ENCODE measurements around the gene GRIK5.
"Not testable (repeated sequence)": the region's sequence is repeated elsewhere in the genome, so short reads cannot be mapped to it uniquely, and the experiment has no call there.

The GRIK5 gene, protein sequence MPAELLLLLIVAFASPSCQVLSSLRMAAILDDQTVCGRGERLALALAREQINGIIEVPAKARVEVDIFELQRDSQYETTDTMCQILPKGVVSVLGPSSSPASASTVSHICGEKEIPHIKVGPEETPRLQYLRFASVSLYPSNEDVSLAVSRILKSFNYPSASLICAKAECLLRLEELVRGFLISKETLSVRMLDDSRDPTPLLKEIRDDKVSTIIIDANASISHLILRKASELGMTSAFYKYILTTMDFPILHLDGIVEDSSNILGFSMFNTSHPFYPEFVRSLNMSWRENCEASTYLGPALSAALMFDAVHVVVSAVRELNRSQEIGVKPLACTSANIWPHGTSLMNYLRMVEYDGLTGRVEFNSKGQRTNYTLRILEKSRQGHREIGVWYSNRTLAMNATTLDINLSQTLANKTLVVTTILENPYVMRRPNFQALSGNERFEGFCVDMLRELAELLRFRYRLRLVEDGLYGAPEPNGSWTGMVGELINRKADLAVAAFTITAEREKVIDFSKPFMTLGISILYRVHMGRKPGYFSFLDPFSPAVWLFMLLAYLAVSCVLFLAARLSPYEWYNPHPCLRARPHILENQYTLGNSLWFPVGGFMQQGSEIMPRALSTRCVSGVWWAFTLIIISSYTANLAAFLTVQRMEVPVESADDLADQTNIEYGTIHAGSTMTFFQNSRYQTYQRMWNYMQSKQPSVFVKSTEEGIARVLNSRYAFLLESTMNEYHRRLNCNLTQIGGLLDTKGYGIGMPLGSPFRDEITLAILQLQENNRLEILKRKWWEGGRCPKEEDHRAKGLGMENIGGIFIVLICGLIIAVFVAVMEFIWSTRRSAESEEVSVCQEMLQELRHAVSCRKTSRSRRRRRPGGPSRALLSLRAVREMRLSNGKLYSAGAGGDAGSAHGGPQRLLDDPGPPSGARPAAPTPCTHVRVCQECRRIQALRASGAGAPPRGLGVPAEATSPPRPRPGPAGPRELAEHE

DNA sequence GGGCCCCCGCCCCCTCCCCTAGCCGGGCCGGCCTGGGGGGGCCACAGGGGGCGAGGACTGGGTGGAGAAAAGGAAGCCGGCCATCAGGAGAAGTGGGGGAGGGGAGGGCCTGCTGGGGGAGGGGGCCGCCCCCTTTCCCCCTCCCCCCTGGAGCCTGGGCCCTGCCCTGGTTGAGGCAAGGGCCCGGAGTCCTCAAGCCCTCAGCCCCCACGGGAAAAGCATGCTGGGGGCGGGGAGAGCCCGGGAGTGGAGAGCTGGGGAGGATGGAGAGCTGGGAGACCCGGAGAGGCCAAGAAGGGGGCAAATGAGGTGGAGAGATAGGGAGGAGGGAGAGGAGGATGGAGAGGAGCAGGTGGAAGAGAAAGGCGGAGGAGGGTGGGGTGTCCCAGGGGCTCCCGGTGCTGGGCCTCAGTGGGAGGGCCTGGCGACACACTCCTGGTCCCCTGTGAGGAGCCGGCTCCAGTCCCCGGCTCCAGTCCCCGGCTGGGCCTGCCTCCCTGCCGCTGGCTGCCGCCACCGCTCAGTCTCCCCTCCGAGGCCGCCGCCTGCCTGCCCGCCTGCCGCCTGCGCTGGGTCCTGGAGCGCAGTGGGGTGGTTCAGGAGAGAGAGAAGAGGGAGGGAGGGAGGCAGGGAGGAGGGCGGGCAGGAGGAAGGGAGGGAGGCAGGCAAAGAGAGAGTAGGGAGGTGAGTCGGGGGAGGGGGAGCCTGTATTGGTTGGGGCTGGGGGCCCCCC, at the start of gene GRIK5:
Gene GRIK5, minus strand, starts transcription at position 588 of the 733 bp plus-strand sequence. CDS start 4,436 bp downstream, outside the sequence.
- DNase-seq: no peak

DNA sequence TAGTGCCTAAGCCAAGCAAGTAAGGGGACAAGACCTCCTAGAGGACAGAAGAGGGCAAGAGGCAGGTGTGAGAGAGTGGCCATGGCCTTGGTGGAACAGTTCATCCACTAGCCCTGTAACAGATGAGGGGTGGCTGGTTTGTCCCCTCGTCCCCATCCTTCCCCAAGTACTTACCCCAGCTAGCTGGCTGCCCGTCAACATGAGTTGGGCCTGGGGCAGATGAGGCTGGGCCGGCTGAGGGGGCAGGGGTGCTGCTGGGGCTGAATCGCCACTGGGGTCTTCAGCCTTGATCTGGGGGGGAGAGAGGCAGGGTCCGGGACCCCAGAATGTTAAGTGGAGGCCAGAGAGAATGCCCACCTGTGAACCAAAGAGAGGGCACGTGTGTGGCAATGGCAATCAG, 47.1 kb upstream of the GRIK5 start:
- DNase-seq: no peak

DNA sequence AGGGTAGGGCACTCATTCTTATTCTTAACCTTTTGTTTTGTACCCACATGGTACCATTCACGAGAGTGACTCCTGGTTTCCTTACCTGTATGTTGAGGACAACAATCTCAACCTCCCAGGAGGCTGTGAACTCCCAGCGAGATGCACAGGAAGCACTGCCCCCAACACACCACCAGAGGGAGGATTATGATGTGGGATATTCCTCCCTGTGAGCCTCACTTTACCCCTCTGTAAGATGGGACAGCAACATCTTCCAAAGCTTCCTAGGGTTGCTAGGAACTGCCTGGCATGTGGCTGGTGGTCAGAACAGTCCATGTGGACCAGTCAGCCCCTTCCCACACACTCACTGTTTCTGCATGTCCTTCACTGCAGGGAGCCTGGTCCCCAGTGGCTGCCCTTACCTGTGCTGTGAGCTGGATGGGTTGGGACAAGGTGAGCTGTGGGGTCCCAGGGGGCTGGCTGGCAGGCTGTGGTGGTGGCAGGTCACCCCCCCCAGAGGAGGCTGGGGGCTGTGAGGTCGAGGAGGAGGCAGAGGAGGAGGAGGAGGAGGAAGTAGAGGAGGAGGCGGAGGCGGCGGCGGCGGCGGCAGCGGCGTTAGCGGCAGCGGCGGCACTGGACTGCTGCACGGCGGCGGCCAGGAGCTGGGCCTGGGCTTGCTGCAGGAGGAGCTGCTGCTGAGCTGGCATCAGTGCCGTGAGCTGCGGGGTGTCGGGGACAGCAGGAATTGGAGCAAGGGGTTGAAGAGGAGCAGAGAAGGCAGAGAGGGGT, 46.5 kb upstream of the GRIK5 start:
- no peak for DNase-seq

DNA sequence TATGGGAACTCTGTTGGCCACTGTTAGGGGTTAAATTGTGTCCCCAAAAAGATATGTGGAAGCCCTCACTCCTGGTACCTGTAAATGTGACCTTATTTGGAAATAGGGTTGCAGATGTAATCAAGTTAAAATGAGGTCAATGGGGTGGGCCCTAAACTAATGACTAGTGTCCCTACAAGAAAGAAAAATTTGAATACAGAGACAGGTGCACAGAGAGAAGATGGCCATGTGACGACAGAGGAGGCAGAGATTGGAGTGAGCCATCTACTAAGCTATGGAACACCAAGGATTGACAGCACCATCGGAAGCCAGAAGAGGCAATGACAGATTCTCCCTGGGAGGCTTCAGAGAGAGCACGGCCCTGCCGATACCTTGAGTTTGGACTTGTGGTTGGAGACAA, 45.7 kb upstream of the GRIK5 start:
- DNase-seq: no peak

DNA sequence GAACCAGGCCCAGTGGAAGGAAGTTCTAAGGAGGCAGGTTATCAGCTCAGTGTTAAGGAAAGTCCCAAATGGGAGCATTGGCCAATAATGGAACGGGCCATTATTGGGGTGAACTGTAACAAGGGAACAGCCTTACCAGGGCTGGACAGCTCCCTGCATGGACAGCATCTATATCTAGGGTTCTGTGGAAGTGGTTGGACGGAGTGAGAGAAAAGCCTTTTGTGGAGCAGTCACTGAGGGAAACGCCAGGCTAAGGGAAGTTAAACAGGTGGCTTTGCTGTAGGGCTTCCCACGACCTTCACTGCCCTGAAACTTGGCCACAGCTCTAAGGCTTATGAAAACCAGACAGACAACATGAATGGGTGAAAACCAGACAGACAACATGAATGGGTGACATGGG, 45.2 kb upstream of the GRIK5 start:
- DNase-seq: no peak

DNA sequence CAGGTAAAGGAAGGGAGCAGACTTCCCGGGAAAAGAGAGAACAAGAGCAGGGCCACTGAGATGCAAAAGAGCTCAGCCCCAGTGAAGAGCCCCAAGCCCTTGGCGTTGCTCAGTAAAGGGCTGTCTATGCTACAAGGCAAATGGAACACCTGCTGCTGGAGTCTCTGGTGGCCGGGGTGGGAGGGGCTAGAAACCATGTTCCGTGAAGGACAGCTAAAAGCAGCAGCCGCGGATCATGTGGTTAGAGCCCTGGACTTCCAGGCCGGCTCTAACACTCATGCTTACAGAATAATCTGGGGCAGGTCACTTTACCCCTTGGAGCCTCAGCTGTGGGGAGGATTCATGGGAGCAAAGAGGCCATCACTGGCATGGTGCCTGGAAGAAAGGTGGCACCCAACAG, 44.4 kb upstream of the GRIK5 start:
- DNase-seq: no peak

DNA sequence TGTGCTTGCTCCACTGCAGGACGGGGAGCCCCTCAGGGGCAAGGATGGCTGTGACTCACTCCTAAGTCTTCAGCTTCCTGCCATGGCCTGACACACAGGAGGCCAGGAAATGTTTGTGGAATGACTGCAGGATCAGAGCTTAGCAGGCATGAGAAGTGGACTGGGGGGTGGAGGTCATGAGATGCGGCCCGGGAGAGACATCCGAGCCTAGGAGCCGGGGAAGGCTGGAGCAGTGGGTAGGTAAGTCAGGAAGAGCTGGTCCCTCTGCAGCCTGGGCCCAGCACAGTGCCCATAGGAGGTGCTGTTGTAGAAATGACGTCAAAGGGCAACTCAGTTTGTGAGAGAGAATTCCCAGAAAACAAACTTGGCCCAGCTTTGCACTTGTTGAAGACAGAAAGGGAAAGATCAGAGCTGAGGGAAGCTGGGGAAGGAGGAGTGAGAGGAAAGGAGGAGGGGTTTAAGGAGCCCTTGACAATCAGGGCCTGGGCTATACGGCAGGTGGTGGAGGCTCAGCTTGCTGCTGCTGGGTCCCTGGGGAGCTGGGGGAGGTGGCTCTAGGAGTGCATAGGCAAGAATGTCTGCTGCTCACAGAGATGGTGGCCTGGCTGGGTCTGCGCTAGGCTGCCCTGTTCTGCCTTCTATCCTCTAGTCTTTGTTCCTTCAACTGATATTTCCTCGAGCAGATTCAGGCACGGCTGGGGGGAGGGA, 43.8 kb upstream of the GRIK5 start:
- no peak for DNase-seq

DNA sequence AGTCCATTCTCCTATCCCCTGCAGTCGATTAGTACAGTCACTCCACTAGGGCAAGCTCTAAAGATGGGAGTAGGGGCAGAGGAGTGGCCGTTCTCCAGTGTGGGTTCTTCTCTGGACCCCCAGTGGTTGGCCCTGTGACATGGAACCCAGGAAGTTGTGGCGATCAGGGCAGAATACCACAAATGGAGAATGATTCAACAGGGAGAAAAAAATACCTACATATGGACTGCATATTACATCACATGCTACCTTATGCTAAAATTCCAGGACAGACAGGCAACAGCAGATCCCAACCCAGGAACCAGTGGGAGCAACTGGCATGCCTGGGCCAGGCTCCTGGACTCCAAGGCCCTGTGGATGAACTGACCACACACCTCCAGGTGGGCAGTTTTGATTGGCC, 41.8 kb upstream of the GRIK5 start:
- no peak for DNase-seq

DNA sequence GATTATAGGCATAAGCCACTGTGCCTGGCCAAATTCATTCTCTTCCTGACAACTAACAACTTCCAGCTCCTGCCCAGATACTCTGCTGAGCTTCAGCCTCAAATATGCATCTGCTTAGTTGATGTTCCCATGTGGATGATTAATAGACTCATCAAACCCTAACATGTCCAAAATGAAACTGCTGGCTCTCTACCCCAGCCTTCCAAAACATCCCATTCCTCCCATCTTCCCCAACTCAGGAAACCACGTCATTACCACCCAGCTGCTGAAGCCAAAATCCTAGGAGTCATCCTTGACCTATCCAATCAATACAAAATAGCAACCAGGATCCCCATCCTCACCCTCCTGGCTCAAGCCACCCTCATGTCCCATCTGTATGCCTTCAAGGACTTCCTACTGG, 41.4 kb upstream of the GRIK5 start:
- DNase-seq: no peak

DNA sequence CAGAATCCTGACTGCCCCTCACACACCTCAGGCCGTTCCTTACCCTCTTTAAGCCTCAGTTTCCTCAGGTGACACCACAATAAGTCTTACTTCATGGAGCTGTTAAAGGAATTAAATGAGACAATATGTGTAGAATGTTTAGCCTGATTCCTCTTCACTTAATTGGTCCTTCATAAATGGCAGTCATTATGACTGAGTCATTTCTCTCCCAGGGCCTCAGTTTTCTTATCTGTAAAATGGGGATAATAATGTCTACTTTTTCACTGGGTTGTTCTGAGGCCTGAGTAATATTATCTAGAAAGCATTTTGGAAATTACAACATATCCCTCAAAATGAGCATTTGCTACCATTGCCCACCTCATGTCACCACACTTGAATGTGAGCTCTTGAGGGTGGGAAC, 40.7 kb upstream of the GRIK5 start:
- no peak for DNase-seq

DNA sequence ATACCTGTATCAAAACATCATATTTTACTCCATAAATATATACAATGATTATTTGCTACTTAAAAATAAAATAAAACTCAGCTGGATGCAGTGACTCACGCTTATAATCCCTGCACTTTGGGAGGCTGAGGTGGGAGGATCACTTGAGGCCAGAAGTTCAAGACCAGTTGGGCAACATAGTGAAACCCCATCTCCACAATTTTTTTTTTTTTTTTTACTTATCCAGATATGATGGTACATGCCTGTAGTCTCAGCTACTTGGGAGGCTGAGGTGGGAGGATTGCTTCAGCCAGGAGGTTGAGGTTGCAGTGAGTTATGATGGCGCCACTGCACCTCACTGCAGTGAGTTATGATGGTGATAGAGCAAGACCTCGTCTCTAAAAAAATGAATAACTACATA, 39.9 kb upstream of the GRIK5 start:
- DNase-seq: no peak

DNA sequence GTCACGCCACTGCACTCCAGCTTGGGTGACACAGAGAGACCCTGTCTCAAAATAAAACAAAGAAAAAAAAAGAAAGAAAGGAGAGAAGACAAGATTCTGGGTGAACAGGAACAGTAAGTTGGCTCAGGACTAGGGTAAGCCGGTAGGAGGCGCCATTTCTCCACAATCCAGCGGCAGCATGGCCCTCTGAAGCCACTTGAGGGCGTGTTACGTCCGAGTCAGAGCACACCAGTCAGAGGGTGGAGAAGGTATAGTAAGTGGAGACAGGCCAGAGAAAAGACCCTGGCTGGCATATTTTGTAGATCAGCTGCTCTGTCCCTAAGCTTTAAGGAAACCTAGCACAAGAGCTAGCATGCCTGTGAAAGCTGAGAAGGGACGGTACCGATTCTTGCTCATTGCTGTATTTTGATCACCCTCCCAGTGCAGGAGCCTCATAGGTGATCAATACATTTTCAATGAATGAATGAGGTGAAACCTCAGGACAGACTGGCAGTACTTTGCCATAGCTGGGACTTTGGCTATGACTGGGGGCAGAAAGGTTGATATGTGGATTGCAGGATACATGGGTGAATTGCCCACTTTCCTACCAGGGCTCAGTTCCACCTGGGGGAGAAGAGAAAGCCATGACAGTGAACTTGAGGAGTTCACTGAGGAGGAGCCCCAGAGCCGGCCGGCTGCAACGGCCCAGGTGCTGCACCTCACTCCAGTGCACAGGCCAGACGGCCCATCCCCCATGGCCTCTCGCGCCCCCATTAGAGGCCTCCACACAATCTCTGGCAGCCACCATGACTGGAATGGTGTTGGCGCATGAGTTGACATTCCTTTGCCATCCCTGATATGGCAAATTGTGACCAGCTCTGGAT, 38.8 kb upstream of the GRIK5 start:
- DNase-seq: peak; percentile 92

DNA sequence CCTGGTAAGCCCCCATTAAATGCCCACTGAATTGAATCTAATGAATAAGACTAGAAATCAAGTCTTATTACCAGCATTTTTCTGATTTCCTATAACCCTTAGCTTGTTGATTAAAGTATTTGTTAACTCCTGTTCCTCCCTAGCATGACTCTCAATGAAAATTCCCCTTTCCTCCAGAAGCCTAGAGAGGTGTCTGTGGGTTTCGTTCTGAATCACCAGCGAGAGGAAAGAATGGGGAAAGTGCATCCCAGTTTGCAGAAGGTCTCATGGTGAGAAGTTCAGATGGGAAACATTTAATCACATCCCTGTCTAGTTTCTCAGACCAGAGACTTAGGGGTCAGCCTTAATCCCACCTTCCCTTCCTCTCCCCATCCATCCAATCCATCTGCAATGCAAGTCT, 35.4 kb upstream of the GRIK5 start:
- no peak for DNase-seq

DNA sequence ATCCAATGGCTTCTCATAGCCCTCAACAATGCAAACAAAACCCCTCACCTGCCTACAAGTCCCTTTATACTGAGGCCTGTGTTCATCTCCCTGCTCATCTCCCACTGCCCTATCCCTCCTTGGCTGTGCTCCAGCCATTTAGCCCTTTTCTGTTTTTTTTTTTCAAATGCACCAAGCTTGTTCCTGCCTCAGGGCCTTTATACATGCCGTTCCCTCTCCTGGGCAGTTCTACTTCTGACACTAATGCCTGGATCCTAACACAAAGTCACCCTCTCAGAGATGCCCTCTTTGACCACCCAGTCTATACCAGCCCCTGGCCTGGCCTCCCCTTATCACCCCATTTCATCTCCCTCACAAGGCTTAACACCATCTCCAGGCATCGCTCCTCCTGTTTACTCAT, 32.9 kb upstream of the GRIK5 start:
- no peak for DNase-seq

DNA sequence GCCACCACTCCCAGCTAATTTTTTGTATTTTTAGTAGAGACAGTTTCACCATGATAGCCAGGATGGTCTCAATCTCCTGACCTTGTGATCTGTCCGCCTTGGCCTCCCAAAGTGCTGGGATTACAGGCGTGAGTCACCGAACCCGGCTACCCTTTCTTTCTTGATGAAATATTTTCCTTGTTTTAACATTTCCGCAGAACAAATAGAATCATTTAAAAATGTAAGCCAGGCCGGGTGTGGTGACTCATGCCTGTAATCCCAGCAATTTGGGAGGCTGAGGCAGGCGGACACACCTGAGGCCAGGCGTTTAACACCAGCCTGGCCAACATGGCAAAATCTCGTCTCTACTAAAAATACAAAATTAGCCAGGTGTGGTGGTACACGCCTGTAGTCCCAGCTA, 30.2 kb upstream of the GRIK5 start:
- not testable (repeated sequence) for DNase-seq

DNA sequence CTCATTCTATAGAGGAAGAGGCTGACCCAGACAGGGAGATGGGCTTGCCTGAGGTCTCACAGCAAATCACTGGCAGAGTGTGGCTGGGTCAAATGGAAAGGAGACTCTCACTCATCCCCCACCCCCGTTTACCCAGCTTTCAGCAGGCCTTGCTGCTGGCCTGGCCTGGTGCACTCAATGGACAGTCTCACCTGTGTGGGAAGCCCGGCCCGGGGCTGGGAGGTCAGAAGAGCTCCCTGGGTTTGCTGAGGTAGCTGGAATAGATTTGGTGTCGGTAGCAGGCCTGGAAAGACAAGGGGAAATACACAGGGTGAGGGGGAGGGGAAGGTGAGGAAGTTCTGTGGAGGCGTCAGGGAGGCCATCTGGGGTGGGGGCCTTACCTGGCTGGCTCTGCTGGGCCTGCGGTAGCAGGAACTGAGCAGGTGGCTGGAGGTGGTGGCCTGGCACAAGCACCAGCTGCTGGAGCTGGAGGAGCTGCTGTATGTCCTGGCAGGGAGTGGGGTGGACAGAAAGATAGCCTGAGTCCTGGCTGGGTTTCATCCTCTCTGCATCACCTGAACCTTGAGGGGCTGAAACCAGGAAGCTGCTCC, 29.4 kb upstream of the GRIK5 start:
- DNase-seq: no peak

DNA sequence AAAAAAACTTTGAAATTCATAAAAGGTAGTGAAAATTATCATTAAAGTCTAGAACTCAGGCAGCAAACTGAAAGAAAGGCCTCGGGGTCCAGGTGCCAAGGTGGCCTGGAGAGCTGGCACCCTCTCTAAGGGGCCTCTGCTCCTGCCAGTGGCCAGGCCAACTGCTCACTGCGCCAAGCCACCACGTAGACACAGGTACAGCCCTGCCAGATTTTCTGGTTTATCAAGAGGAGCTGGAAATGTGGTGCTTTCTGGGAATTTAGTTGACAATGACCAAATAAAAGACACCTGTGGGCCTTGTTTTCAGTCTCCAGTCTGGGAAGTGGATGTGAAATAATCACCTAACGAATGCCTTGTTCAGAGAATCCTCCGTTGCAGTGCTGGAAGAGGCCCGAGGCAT, 28.8 kb upstream of the GRIK5 start:
- DNase-seq: no peak

DNA sequence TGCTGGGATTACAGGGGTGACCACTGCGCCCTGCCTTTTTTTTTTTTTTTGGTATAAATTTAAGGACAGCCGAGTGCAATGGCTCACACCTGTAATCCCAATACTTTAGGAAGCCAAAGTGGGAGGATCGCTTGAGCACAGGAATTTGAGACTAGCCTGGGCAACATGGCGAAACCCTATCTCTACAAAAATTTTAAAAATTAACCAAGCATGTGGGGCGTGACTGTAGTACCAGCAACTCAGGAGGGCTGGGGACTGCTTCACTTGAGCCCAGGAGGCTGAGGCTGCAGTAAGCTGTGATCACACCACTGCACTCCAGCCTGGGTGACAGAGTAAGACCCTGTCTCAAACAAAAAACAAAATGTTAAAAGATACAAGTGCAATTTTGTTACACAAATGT, 27.5 kb upstream of the GRIK5 start:
- DNase-seq: no peak

DNA sequence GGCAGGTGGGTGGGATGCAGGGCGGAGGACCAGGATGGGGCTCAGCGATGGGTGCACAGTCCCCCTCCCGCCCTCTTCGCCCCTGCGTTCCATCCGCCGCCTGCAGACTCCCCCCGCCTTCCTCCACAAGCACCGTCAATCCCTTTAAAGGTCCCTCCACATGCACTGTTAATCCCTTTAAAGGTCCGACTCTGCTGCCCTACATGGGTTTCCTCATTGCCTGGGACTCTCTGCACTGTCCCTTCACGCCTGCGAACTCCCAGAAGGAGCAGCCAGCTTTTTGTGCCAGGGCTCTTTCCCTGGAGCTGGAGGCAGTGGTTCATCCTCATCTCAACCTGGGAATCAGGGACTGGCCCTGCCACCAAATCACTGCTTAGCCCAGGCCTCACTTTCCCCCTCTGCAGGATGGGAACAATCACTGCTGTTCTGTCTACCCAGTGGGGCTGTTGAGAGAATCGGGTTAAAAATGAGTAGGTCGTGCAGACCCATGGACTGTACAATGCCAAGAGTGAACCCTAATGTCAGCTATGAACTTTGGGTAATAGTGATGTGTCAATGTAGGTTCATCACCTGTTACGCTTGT, 26.3 kb upstream of the GRIK5 start:
- no peak for DNase-seq

DNA sequence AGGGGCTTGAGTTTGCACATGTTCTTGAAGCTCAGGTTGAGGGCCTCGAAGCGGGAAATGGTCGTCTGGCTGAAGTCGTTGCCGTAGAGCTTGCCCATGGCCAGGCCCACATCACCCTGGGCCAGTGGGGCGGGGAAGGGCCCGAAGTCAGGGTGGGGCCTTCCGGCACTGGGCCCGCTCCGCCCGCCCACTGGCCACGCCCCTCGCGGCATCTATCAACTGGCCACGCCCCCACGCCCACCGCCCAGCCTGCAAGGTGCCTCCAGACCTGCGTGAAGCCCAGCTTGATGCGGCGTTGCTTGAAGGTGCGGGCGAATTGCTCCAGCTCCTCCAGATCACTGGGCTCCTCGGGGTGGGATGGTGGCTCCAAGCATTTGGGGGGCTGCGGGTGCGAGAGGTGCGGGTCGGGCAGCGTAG, 25.8 kb upstream of the GRIK5 start:
- no peak for DNase-seq

Measured in stimulated activated CD4-positive, alpha-beta T cell treated with anti-CD3 and anti-CD28 coated beads, Interleukin-4, amount 100 ng/mL, for 24 hours (primary cell).